DND-41 (cell line): Measurements from ENCODE around the gene FGD1.

ENCODE experiments used
- EZH2 ChIP-seq: IDR thresholded peaks from 3 replicates; pipeline ENCODE4 v1.6.1; 2012; ENCODE audit warnings: borderline replicate concordance, low read depth, mild to moderate bottlenecking, moderate library complexity, low read length, inconsistent platforms; ENCODE audit not compliant: severe bottlenecking
- TF ChIP-seq, protein P1 (sequence below): IDR thresholded peaks from 2 replicates; pipeline ENCODE4 v1.5.1; 2012; ENCODE audit warnings: borderline replicate concordance, low read length, moderate library complexity, mild to moderate bottlenecking; ENCODE audit not compliant: poor library complexity, severe bottlenecking; ENCODE audit errors: extremely low read depth

DNA sequence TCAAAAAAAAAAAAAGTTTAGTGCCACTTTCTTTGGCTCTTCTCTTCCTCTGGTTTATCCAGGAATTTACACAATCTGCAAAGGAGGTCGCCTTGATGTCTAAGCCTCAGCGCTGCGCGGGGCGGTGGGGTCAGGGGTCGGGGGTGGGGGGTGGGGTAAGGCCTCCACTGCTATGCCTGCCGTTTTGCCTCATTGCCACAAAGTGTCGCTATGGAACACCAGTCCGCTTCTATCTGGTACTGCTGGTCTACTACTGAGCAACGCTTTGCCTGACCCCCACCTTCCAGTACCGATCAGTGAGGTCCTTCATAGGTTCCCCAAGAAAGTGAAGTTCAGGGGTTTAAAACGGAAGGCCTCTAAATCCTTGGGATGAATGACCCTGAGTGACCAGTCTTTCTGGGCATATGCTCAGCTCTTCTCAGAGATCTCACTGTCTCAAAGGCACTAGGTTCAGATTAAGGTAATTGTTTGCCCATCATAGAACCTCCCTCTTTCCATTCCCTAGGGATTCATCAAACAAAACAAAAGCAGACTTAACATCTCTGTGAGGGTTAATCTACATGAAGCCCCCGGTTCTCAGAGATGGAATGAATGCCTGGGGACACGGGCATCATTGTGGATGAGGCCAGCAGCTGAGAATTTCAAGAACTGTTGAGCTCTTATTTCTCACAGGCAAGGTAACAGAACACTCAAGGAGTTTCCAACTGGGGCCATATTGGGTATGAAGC is 72.7 kb downstream of the FGD1 start:
- TF ChIP-seq, protein P1, sequence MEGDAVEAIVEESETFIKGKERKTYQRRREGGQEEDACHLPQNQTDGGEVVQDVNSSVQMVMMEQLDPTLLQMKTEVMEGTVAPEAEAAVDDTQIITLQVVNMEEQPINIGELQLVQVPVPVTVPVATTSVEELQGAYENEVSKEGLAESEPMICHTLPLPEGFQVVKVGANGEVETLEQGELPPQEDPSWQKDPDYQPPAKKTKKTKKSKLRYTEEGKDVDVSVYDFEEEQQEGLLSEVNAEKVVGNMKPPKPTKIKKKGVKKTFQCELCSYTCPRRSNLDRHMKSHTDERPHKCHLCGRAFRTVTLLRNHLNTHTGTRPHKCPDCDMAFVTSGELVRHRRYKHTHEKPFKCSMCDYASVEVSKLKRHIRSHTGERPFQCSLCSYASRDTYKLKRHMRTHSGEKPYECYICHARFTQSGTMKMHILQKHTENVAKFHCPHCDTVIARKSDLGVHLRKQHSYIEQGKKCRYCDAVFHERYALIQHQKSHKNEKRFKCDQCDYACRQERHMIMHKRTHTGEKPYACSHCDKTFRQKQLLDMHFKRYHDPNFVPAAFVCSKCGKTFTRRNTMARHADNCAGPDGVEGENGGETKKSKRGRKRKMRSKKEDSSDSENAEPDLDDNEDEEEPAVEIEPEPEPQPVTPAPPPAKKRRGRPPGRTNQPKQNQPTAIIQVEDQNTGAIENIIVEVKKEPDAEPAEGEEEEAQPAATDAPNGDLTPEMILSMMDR, result no peak
- no peak for TF ChIP-seq EZH2
